ENCODE data around the gene PPM1M.

DNA sequence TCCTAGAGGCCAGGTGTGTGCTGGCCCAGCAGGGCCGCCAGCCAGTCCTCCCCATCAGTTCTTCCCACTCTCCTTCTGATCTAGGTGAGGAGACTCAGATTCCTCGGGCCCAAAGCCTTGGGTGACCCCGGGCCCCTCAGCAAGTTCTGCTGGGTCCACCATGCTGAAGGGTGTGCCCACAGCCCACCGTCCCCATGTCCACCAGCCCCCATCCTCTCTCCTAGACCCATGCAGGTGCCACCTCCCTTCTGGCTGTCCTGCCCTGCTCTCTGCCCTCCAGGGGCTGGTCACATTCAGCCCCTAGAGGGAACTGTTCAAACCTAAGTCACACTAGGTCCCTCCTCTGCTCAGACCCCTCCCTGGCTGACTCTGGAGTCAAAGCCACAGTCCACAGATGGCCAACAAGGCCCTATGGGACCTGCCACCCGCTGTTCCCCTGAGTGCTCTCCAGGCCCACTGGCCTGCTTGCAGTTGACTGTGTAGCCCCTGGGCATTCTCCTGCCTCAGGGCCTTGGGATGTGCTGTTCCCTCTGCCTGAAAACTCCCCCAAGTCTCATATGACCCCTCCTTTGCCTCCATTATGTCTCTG lies 19.2 kb upstream of the PPM1M start:
- TF ChIP-seq, protein P1, sequence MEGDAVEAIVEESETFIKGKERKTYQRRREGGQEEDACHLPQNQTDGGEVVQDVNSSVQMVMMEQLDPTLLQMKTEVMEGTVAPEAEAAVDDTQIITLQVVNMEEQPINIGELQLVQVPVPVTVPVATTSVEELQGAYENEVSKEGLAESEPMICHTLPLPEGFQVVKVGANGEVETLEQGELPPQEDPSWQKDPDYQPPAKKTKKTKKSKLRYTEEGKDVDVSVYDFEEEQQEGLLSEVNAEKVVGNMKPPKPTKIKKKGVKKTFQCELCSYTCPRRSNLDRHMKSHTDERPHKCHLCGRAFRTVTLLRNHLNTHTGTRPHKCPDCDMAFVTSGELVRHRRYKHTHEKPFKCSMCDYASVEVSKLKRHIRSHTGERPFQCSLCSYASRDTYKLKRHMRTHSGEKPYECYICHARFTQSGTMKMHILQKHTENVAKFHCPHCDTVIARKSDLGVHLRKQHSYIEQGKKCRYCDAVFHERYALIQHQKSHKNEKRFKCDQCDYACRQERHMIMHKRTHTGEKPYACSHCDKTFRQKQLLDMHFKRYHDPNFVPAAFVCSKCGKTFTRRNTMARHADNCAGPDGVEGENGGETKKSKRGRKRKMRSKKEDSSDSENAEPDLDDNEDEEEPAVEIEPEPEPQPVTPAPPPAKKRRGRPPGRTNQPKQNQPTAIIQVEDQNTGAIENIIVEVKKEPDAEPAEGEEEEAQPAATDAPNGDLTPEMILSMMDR (conservative IDR thresholded peaks at IDR 0.05 in 1 of 2, IDR thresholded peaks at IDR 0.05 in 1 of 2; ENCODE audit: low read depth in 1 of 2, low read length in 2 of 2) = no peak
- TF ChIP-seq EZH2 (IDR thresholded peaks at IDR 0.05; ENCODE audit: low read length, missing control alignments) = no peak
